Measurements from ENCODE around the gene GPATCH8.

DNA sequence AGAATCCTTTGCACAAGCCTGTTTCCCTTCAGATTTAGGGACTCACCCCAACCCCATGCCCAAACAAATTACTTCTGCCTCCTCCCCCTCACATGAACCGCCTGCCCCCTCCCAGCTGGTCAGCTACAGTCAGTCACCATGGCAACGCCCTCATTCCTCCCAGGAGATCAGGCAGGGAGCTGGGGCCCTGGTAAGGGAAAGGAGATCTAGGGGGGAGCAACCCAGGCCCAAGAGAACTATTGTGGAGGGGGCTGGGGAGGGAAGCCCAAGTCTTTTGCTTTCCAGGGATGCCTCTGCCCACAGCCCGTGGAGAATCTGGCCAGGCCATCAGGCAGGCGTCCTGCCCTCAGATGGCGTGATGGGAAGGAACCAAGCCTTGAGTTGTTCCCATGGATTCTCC lies 142.4 kb downstream of the GPATCH8 start:
- TF ChIP-seq, protein P1, sequence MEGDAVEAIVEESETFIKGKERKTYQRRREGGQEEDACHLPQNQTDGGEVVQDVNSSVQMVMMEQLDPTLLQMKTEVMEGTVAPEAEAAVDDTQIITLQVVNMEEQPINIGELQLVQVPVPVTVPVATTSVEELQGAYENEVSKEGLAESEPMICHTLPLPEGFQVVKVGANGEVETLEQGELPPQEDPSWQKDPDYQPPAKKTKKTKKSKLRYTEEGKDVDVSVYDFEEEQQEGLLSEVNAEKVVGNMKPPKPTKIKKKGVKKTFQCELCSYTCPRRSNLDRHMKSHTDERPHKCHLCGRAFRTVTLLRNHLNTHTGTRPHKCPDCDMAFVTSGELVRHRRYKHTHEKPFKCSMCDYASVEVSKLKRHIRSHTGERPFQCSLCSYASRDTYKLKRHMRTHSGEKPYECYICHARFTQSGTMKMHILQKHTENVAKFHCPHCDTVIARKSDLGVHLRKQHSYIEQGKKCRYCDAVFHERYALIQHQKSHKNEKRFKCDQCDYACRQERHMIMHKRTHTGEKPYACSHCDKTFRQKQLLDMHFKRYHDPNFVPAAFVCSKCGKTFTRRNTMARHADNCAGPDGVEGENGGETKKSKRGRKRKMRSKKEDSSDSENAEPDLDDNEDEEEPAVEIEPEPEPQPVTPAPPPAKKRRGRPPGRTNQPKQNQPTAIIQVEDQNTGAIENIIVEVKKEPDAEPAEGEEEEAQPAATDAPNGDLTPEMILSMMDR (IDR thresholded peaks at IDR 0.05), result no peak
- TF ChIP-seq POLR2A (IDR thresholded peaks at IDR 0.05), result no peak
